Uterus (tissue), 2 donors: Measurements from ENCODE around the gene EID3.

Source experiments
- POLR2A ChIP-seq, 2 donors: fragments of 450-650 bp; IDR thresholded peaks; one replicate each; pipeline ENCODE4 v1.6.1; 2016; ENCODE audit warnings: antibody characterized with exemption in 2 of 2, mild to moderate bottlenecking in 1 of 2, moderate library complexity in 1 of 2
- TF ChIP-seq, protein P1 (sequence below), 4 experiments: fragments of 200-600 bp in 2 of 4; fragments of 450-650 bp in 2 of 4; sonication (generic) in 2 of 4; IDR thresholded peaks; one replicate each; pipeline ENCODE4 v1.5.1; 2016 to 2019; ENCODE audit warnings: antibody characterized with exemption in 4 of 4, mild to moderate bottlenecking in 2 of 4, moderate library complexity in 1 of 4

DNA sequence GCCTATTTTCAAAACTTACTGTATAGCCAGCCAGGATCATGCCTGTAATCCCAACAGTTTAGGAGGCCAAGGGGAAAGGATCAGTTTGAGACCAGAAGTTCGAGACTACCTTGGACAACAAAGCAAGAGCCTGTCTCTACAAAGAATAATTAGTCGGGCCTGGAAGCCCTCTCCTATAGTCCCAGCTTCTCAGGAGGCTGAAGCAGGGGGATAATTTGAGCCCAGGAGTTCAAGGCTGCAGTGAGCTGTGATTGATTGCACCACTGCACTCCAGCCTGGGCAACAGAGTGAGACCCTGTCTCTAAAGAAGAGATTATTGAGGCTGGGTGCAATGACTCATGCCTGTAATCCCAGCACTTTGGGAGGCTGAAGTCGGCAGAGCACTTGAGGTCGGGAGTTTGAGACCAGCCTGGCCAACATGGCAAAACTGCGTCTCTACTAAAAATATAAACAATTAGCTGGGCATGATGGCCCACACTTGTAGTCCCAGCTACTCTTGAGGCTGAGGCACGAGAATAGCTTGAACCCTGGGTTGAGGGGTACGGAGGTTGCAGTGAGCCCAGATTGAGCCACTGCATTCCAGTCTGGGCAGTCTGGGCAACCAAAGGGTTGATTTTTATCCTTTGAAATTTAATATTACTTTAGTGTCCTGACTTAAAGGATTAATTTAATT, 14.1 kb downstream of the EID3 start:
- TF ChIP-seq, protein P1, sequence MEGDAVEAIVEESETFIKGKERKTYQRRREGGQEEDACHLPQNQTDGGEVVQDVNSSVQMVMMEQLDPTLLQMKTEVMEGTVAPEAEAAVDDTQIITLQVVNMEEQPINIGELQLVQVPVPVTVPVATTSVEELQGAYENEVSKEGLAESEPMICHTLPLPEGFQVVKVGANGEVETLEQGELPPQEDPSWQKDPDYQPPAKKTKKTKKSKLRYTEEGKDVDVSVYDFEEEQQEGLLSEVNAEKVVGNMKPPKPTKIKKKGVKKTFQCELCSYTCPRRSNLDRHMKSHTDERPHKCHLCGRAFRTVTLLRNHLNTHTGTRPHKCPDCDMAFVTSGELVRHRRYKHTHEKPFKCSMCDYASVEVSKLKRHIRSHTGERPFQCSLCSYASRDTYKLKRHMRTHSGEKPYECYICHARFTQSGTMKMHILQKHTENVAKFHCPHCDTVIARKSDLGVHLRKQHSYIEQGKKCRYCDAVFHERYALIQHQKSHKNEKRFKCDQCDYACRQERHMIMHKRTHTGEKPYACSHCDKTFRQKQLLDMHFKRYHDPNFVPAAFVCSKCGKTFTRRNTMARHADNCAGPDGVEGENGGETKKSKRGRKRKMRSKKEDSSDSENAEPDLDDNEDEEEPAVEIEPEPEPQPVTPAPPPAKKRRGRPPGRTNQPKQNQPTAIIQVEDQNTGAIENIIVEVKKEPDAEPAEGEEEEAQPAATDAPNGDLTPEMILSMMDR (IDR thresholded peaks at IDR 0.05): no peak
- TF ChIP-seq POLR2A (IDR thresholded peaks at IDR 0.05): no peak
